HepG2 (cell line): ENCODE results near the gene GOLPH3. TPM values are rescaled to one million over a fixed set of nuclear protein-coding genes. Genes with fewer than 3 reads are reported as not detected.
A peak's percentile ranks its signal among the peaks of the same experiment; 100 is the strongest.

Experiments used
- ETV5 ChIP-seq: IDR thresholded peaks from 2 replicates; pipeline ENCODE4 v1.6.1; 2018; ENCODE audit warnings: missing biosample characterization, missing genetic modification reagents, inconsistent platforms, borderline replicate concordance
- FOSL2 ChIP-seq: sonication (generic); formaldehyde crosslinking; IDR thresholded peaks from 2 replicates; pipeline ENCODE4 v1.4.0; 2020; ENCODE audit warnings: missing genetic modification reagents
- GLMP ChIP-seq: sonication (generic); formaldehyde crosslinking; IDR thresholded peaks from 2 replicates; pipeline ENCODE4 v1.9.0; 2021; ENCODE audit warnings: missing genetic modification reagents, mild to moderate bottlenecking, borderline replicate concordance
- HIVEP1 ChIP-seq: sonication (generic); formaldehyde crosslinking; IDR thresholded peaks from 2 replicates; pipeline ENCODE4 v1.4.0; 2020; ENCODE audit warnings: mild to moderate bottlenecking, missing genetic modification reagents
- HMG20B ChIP-seq: conservative IDR thresholded peaks from 2 replicates; pipeline ENCODE4 v1.6.1; 2016; ENCODE audit warnings: missing genetic modification reagents, missing compliant biosample characterization
- IRF1 ChIP-seq: sonication (generic); formaldehyde crosslinking; IDR thresholded peaks from 2 replicates; pipeline ENCODE4 v1.4.0; 2020; ENCODE audit warnings: low read depth, mild to moderate bottlenecking, missing genetic modification reagents
- MATR3 ChIP-seq: sonication (generic); formaldehyde crosslinking; IDR thresholded peaks from 2 replicates; pipeline ENCODE4 v1.4.0; 2020; ENCODE audit warnings: missing genetic modification reagents
- PHF5A ChIP-seq: IDR thresholded peaks from one replicate; pipeline ENCODE4 v1.6.1; 2018; ENCODE audit warnings: low read depth, missing genetic modification reagents; ENCODE audit not compliant: unreplicated experiment
- PTBP1 ChIP-seq: fragments of 200-400 bp; formaldehyde crosslinking; IDR thresholded peaks from 2 replicates; pipeline ENCODE4 v1.6.1; 2018; ENCODE audit warnings: low read length, low read depth; ENCODE audit not compliant: poor library complexity, severe bottlenecking
- REPIN1 ChIP-seq: sonication (generic); formaldehyde crosslinking; IDR thresholded peaks from 2 replicates; pipeline ENCODE4 v1.8.0; 2022; ENCODE audit warnings: missing genetic modification reagents, low read depth, mild to moderate bottlenecking, borderline replicate concordance
- SP5 ChIP-seq: IDR thresholded peaks from 2 replicates; pipeline ENCODE4 v1.6.1; 2016; ENCODE audit warnings: low read depth, borderline replicate concordance
- XBP1 ChIP-seq: sonication (generic); formaldehyde crosslinking; IDR thresholded peaks from 2 replicates; pipeline ENCODE4 v1.5.0; 2020; ENCODE audit warnings: missing genetic modification reagents
- ZBTB4 ChIP-seq: sonication (generic); formaldehyde crosslinking; IDR thresholded peaks from 2 replicates; pipeline ENCODE4 v1.4.0; 2020; ENCODE audit warnings: missing genetic modification reagents, mild to moderate bottlenecking, borderline replicate concordance
- ZBTB46 ChIP-seq: sonication (generic); formaldehyde crosslinking; IDR thresholded peaks from 2 replicates; pipeline ENCODE4 v1.4.0; 2020; ENCODE audit warnings: mild to moderate bottlenecking, missing genetic modification reagents, borderline replicate concordance
- ZFY ChIP-seq: sonication (generic); formaldehyde crosslinking; IDR thresholded peaks from 2 replicates; pipeline ENCODE4 v1.4.0; 2020; ENCODE audit warnings: missing genetic modification reagents
- ZKSCAN5 ChIP-seq: sonication (generic); formaldehyde crosslinking; IDR thresholded peaks from 2 replicates; pipeline ENCODE4 v1.5.1; 2020; ENCODE audit warnings: mild to moderate bottlenecking, missing genetic modification reagents
- ZNF143 ChIP-seq: sonication (generic); formaldehyde crosslinking; IDR thresholded peaks from 2 replicates; pipeline ENCODE4 v1.4.0; 2020; ENCODE audit warnings: missing genetic modification reagents
- ZNF556 ChIP-seq: sonication (generic); formaldehyde crosslinking; IDR thresholded peaks from 2 replicates; pipeline ENCODE4 v1.4.0; 2020; ENCODE audit warnings: mild to moderate bottlenecking, missing genetic modification reagents, borderline replicate concordance
- ZNF598 ChIP-seq: sonication (generic); formaldehyde crosslinking; IDR thresholded peaks from 2 replicates; pipeline ENCODE4 v1.5.1; 2020; ENCODE audit warnings: mild to moderate bottlenecking, missing genetic modification reagents, borderline replicate concordance
- ZNF780A ChIP-seq: sonication (generic); formaldehyde crosslinking; IDR thresholded peaks from 2 replicates; pipeline ENCODE4 v1.8.0; 2022; ENCODE audit warnings: mild to moderate bottlenecking, missing genetic modification reagents, moderate library complexity
- ZNF790 ChIP-seq: sonication (generic); formaldehyde crosslinking; IDR thresholded peaks from 2 replicates; pipeline ENCODE4 v1.8.0; 2022; ENCODE audit warnings: missing genetic modification reagents, mild to moderate bottlenecking, borderline replicate concordance
- ZNF792 ChIP-seq: IDR thresholded peaks from 2 replicates; pipeline ENCODE4 v1.6.1; 2016
- ZNF839 ChIP-seq: sonication (generic); formaldehyde crosslinking; IDR thresholded peaks from 2 replicates; pipeline ENCODE4 v1.4.0; 2020; ENCODE audit warnings: missing genetic modification reagents, mild to moderate bottlenecking, borderline replicate concordance
- polyA plus RNA-seq, 8 experiments: library from polyadenylated mRNA; depleted of rRNA in 3 of 8; stranded (reverse) in 7 of 8; unstranded in 1 of 8; fragments of >200 nt; fragmentation: Illumina TruSeq in 4 of 8; extraction: Trizol in 4 of 8; gene quantifications; 2 replicates each; pipeline versions ENCODE4 v1.2.1 to v1.2.3, GENCODE V29; 2011 to 2016; ENCODE audit warnings: low read depth in 4 of 8, missing spikeins in 1 of 8, mixed read lengths in 1 of 8; ENCODE audit not compliant: insufficient read depth in 1 of 8
- total RNA-seq, 5 experiments: library from RNA; depleted of rRNA; stranded (reverse); fragments of >200 nt; fragmentation: Illumina TruSeq; extraction: Trizol; gene quantifications; 2 replicates each; pipeline ENCODE4 v1.2.3, GENCODE V29; 2016; ENCODE audit warnings: low read depth in 1 of 5

GOLPH3 gene
- total and polyA plus RNA-seq, 2 of the 13 experiments (the other 11 are each of a cell fraction or from before 2014, with no cell fraction given), result 59.5 to 84.5 TPM

- TF ChIP-seq ZBTB46 (CRISPR knock-in tag) (no peak; the same call in 1 of the 2 replicates), SP5 (CRISPR knock-in tag) (no peak), ETV5 (CRISPR knock-in tag) (peak; percentile 96), MATR3 (CRISPR knock-in tag) (no peak), XBP1 (CRISPR knock-in tag) (0 out of 2 replicates have a peak, but pooled peaks have one; percentile 38), GLMP (CRISPR knock-in tag) (no peak), PTBP1 (no peak), ZNF780A (CRISPR knock-in tag) (no peak), FOSL2 (CRISPR knock-in tag) (peak; percentile 74), ZKSCAN5 (CRISPR knock-in tag) (no peak), HIVEP1 (CRISPR knock-in tag) (no peak), PHF5A (CRISPR knock-in tag) (no peak), ZNF790 (CRISPR knock-in tag) (peak; percentile 41; the same call in 1 of the 2 replicates), ZNF598 (peak; percentile 96; the same call in 1 of the 2 replicates), ZNF143 (0 out of 2 replicates have a peak, but pooled peaks have one; percentile 54), ZFY (peak; percentile 92), IRF1 (CRISPR knock-in tag) (no peak), ZNF792 (CRISPR knock-in tag) (peak; percentile 85), HMG20B (no peak), ZNF839 (CRISPR knock-in tag) (no peak), ZNF556 (CRISPR knock-in tag) (peak; percentile 87; the same call in 1 of the 2 replicates), REPIN1 (CRISPR knock-in tag) (peak; percentile 90), ZBTB4 (CRISPR knock-in tag) (peak; percentile 91; the same call in 1 of the 2 replicates)
These were observed at the start of gene GOLPH3 (continued) for GRCh38 chr5:32174011-32174870.
